GM18526 (cell line): ENCODE measurements around the gene SASS6.
A peak's percentile ranks its signal among the peaks of the same experiment; 100 is the strongest.

Experiments
- POLR2A ChIP-seq: IDR thresholded peaks from 3 replicates; pipeline ENCODE4 v1.6.1; 2011; ENCODE audit not compliant: insufficient read length; ENCODE audit errors: extremely low read depth

The SASS6 gene

GRCh38 chr1:100038660-100039287 is 94.0 kb downstream of the SASS6 start:
- peak; percentile 50 for TF ChIP-seq POLR2A

GRCh38 chr1:100037927-100038659 is 94.6 kb downstream of the SASS6 start:
- TF ChIP-seq POLR2A, result peak; percentile 97

DNA sequence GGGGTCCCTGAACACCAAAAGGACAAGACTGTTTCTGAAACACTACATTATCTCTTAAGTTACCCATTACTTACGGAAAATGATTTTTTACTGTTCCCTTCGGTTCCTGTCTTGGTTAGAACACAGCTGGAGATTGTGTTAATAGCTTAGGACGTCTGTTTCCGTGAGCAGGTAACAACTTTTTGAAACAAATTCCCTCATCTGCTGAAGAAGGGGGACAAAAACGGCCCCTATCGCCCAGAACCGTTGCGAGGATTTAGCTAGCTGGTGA is 95.1 kb downstream of the SASS6 start:
- TF ChIP-seq POLR2A, result no peak

DNA sequence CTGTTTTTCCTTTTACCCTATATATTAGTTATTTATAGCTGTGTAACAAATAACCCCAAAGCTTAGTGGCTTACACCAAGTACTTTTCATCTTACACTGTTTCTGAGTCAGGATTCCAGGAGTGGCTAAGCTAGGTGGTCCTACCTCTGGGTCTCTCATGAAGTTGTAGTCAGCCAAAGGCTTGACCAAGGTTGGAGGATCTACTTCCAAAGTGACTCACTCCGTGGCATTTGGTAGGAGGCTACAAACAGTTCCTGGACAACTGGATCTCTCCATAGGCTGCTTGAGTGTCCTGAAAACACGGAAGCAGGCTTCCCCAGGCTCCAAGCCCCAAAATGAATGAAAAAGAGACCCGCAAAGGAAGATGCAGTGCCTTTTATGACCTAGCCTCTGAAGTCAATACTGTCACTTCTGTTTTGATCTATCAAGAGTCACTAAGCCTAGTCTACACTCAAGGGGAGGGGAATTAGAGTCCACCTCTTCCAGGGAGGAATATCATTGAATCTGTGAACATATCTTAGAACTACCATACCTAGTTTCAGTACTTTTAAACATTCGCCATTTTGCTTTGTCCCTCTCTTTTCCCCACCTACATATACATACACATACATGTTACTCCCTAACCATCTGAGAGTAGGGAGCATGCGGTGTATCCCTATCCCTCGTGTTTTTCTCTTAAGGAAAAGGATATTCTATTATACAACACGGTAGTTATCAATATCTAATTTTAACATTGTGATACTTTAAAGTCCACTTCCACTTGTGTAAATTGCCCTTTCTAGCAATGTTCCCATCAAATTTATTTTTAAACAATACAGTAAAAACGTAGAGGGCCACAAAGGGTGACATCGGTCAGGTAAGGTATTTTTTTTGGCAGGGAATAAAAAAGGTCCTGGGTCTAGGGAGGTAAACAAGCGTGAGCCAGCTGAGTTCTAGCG is 95.7 kb downstream of the SASS6 start:
- TF ChIP-seq POLR2A, result no peak

GRCh38 chr1:100035214-100035613 is 97.5 kb downstream of the SASS6 start:
- no peak for TF ChIP-seq POLR2A

- no peak for TF ChIP-seq POLR2A
Measured at GRCh38 chr1:100034470-100034869, 98.3 kb downstream of the SASS6 start.
